Glutamatergic neuron (in vitro differentiated cells): Measurements from ENCODE around the gene MED13L. TPM values are rescaled to one million over a fixed set of nuclear protein-coding genes. Genes with fewer than 3 reads are reported as not detected.

Experiments used
- DNase-seq: peaks from one replicate; pipeline ENCODE4 v3.0.0; 2022
- H3K27ac Mint-ChIP-seq: one replicate; pipeline ENCODE4 v1.8.0; 2020; ENCODE audit warnings: mild to moderate bottlenecking, mixed read lengths, inconsistent platforms; ENCODE audit not compliant: unreplicated experiment
- H3K27me3 Mint-ChIP-seq: one replicate; pipeline ENCODE4 v1.8.0; 2020; ENCODE audit warnings: mild to moderate bottlenecking, moderate library complexity, mixed read lengths, inconsistent platforms; ENCODE audit not compliant: unreplicated experiment
- H3K36me3 Mint-ChIP-seq: one replicate; pipeline ENCODE4 v1.8.0; 2020; ENCODE audit warnings: mild to moderate bottlenecking, mixed read lengths, inconsistent platforms; ENCODE audit not compliant: unreplicated experiment
- H3K4me1 Mint-ChIP-seq: one replicate; pipeline ENCODE4 v1.8.0; 2020; ENCODE audit warnings: mild to moderate bottlenecking, low read depth, mixed read lengths, inconsistent platforms; ENCODE audit not compliant: unreplicated experiment
- H3K4me3 Mint-ChIP-seq: one replicate; pipeline ENCODE4 v1.8.0; 2020; ENCODE audit warnings: mild to moderate bottlenecking, mixed read lengths, inconsistent platforms; ENCODE audit not compliant: unreplicated experiment
- H3K9me3 Mint-ChIP-seq: one replicate; pipeline ENCODE4 v1.8.0; 2020; ENCODE audit warnings: mild to moderate bottlenecking, moderate library complexity, mixed read lengths, inconsistent platforms; ENCODE audit not compliant: unreplicated experiment
- total RNA-seq: library from RNA; stranded (reverse); fragmentation: NEBNext Ultra II Directional; extraction: Animal tissue kit (Norgen Biotek cat#: 25700); gene quantifications from one replicate; pipeline ENCODE4 v1.2.1, GENCODE V29; 2021; ENCODE audit not compliant: unreplicated experiment
- TF ChIP-seq, protein P1 (sequence below): fragments of 200-600 bp; sonication (generic); IDR thresholded peaks from one replicate; pipeline ENCODE4 v1.5.0; 2021; ENCODE audit not compliant: partially characterized antibody, unreplicated experiment

The MED13L gene
- total RNA-seq, 1 donor from 2014 or later, result 95.5 TPM

DNA sequence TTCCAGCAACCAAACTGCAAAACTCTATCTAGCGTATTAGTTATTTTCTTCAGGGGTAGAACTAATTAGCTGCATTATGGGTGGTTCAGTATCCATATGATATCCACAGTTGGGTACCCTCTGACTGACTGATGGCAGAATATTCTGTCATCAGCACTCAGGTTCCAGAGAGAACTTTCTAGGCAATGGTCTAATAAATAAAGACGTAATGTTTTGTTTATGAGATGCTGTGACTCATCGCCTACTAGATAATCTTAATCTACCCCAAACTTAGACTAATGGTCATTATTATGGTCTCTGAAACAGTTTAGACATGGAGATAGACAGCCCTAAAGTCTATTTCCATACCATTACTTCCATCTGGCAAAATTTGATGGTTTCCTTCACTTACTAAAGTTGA lies 220.1 kb downstream of the MED13L start:
- TF ChIP-seq, protein P1, sequence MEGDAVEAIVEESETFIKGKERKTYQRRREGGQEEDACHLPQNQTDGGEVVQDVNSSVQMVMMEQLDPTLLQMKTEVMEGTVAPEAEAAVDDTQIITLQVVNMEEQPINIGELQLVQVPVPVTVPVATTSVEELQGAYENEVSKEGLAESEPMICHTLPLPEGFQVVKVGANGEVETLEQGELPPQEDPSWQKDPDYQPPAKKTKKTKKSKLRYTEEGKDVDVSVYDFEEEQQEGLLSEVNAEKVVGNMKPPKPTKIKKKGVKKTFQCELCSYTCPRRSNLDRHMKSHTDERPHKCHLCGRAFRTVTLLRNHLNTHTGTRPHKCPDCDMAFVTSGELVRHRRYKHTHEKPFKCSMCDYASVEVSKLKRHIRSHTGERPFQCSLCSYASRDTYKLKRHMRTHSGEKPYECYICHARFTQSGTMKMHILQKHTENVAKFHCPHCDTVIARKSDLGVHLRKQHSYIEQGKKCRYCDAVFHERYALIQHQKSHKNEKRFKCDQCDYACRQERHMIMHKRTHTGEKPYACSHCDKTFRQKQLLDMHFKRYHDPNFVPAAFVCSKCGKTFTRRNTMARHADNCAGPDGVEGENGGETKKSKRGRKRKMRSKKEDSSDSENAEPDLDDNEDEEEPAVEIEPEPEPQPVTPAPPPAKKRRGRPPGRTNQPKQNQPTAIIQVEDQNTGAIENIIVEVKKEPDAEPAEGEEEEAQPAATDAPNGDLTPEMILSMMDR, result no peak
- Mint-ChIP-seq H3K36me3 (no peaks in the 10 kb centered on the region), H3K9me3 (no peaks in the 10 kb centered on the region), H3K4me3 (no peak overlapping the region), H3K27me3 (no peaks in the 10 kb centered on the region), H3K27ac (no peak overlapping the region), H3K4me1 (no peaks in the 10 kb centered on the region)
- DNase-seq, result no peak

DNA sequence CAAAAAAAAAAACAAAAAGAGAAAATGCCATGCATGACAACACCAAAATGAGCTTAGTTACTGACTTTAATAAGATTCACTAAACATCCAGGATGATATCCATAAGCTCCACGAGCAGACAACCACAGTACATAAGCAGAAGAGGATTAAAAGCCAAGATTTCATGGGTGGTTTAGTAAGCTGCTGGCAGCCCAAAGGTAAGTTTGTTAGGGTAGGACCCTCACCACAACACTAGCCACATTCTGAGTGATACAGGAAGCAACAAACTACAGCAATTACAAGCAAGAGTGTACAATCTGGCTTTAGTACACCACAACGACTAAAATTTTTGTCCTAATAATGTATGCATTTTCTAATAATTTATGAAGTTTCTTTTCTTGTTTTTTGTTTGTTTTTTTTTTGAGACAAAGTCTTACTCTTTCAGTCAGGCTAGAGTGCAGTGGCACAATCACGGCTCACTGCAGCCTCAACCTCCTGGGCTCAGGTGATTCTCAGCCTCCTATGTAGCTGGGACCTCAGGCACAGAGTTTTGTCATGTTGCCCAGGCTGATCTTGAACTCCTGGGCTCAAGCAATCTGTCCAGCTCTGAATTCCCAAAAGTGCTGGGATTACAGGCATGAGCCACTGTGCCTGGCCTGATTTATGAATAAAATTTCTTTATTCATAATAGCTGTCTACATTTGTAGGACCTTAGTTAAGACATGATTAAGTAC lies 221.4 kb downstream of the MED13L start:
- Mint-ChIP-seq H3K4me1 (no peaks in the 10 kb centered on the region), H3K4me3 (no peak overlapping the region), H3K36me3 (no peaks in the 10 kb centered on the region), H3K27me3 (no peaks in the 10 kb centered on the region), H3K9me3 (no peaks in the 10 kb centered on the region), H3K27ac (no peak overlapping the region)
- DNase-seq, result no peak
- TF ChIP-seq, protein P1, result no peak

DNA sequence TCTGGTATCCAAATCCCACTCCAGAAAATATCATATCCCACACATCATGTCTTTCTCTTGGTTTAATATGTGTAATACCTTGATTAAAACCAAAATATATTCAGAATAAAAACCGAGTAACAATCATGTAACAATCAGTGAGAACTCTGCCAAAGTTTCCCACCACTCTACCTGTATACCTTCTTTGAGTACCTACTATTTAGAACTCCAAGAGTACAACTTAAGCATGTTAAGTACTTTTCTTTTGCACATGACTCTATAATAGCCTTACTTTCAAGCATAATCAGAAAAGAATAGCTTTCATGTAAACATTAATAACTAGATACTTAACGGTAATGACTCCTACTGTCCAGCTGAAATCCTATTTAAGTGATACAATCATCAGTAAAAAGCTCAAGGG lies 223.2 kb downstream of the MED13L start:
- TF ChIP-seq, protein P1, result no peak
- H3K4me1 Mint-ChIP-seq, result peaks cover 3% of the 10 kb centered on the region
- no peaks in the 10 kb centered on the region for H3K9me3 Mint-ChIP-seq
- H3K27me3 Mint-ChIP-seq, result no peaks in the 10 kb centered on the region
- no peak for DNase-seq
- no peaks in the 10 kb centered on the region for H3K36me3 Mint-ChIP-seq
- no peak overlapping the region for H3K4me3 Mint-ChIP-seq
- H3K27ac Mint-ChIP-seq, result no peak overlapping the region

DNA sequence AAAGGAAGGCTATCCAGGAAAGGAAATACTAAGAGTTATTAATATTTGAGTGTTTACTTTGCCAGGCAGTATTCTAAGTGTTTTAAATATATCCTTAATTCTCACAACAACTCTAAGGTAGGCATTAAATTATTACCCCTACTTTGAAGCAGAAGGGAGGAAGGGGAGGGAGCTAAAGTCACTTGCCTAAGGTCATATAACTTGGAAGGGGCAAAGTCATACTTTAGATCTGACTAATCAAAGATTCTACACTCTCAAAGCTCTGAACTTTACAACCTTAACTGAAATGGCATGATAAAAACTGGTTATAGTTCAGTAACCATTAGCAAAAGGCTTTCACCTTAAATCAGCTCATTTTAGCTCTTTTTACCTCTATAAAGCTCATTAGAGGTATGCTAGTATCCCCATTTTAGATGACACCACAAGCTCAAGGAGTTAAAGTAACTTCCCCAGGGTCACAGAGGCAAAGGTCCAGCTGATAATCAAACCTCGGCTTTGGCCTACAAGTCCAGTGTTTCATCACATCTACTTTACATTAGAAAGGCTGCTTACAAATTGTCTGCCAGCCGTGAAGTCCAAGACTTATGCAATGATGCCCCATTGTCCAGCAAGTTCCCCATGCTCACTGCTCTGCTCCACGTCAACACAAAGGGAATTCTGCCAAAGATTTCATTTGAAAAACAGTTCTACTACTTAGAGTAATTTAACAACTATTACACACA lies 223.9 kb downstream of the MED13L start:
- Mint-ChIP-seq H3K27ac (no peak overlapping the region), H3K4me3 (no peak overlapping the region), H3K4me1 (peaks cover 7% of the 10 kb centered on the region), H3K9me3 (no peaks in the 10 kb centered on the region), H3K27me3 (no peaks in the 10 kb centered on the region), H3K36me3 (no peaks in the 10 kb centered on the region)
- TF ChIP-seq, protein P1, result no peak
- DNase-seq, result no peak

DNA sequence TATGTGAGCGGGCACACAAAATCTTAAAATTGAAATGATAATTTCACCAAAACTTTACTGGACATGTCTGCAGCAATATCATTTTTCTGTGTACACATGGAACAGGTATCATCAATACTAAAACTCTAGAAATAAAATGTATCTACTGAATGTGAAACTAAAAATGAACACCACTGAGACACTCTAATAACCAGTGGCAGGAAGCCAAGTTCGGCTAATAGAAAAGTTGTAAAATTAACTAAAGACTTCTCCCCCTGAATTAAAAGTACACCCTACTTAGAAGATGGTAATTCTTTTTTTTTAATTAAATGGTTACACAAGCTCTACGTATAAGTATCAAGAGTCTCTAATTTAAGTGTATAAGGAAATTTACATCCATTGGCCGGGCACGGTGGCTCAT lies 227.2 kb downstream of the MED13L start:
- DNase-seq, result no peak
- Mint-ChIP-seq H3K36me3 (no peaks in the 10 kb centered on the region), H3K4me1 (peaks cover 7% of the 10 kb centered on the region), H3K27me3 (no peaks in the 10 kb centered on the region), H3K4me3 (no peak overlapping the region), H3K27ac (no peak overlapping the region), H3K9me3 (no peaks in the 10 kb centered on the region)
- TF ChIP-seq, protein P1, result no peak
